Glomerular visceral epithelial cell (primary cell): ENCODE measurements around the gene NOC2L.

ENCODE experiments used
- DNase-seq: peaks from one replicate; pipeline ENCODE4 v3.0.0-alpha.2; 2016; ENCODE audit errors: extremely low spot score

The NOC2L gene

DNA sequence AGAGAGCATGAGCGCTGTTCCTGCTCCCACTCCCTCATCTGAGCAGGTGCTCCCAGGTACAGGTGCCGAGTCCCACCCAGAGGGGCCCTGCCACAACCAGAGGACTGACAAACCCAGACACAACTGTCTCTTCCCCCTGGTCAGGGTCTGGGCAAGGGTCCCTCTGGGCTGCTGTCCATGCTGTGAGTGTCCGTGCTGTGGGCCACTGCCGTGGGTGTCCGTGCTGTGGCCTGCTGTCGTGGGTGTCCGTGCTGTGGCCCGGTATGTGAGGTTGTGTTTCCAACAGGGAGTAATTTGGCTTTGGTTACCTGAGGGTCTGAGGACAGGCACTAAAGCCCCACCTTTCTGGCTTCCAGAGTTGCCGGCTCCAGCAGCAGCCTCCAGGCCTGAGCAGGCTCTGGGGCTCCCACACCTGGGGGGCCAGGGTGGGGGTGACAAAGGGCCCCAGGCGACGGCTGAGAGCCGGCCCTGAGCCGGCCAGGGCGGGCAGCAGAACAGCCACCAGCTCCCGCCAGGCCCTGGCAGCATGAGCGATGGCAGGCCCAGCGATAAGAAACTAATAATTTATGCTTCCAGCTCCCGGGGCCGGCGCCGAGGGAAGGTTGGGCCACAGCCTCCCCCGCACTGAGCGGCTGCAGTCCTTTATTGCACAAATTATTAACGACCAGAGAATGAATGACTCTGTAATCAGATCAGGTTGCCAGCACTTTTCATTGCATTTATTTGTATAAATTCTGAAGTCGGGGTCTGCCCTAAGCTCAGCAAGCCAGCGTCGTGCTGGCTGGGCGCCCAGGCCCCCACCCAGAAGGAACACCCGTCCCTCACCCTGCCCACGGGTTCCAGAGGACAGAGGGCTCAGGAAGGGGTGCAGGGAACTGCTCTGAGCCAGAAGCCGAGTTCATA is 42.6 kb downstream of the NOC2L start:
- DNase-seq, result no peak

DNA sequence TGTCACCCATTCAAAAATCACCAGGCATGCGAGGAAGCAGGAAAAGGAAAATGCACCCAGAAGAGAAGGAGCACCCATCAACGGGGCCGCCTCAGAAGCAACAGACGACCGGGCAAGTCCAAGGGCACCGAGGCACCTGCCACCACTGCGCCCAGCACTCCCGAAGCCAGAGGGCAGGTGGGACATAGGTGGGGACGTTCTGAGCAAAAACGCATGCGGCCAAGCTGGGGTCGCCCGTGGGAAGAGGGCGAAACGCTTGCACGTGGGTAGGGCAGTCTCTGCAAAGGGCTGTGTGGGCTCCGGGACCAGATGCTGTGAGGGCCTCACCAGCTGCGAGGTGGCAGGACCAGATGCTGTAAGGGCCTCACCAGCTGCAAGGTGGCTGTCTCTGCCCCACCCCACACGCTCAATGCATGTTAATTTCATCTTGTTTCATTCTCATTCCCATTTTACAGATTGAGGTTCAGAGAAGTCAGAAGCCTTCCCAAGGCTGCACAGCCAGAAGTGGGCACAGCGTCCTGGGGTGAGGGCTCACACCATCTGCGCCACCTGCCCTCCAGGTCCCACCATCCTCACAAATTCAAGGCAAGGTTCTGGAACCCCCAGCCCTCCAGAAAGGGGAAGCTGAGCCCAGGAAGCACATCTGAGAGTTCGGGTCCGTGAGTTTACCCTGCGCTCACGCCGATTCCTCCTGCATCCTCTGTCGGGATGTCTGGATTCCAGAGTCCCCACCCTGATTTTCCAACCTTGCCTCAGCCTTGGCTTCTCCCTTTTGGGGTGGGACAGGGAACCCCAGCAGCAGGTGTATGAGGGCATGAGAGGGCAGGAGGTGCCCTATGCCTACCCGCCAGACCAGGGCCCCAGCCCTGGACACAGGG is 43.5 kb downstream of the NOC2L start:
- DNase-seq, result no peak

DNA sequence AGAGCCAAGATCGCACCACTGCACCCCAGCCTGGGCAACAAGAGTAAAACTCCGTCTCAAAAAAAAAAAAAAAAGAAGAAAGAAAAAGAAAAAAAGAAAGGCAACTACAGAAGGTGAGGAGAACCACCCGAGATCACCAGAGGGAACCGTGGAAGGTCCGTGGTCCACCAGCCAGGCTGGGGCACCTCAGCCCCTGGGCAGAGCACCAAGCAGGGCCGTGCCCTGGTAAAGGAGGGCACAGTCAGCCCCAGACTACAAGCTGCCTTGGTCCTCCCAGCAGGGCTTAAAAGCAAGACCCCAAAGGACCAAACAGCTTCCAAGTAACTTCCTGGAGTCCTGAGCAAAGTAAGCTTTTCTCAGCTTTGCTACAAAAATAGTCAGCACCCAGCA is 44.2 kb downstream of the NOC2L start:
- DNase-seq, result no peak

DNA sequence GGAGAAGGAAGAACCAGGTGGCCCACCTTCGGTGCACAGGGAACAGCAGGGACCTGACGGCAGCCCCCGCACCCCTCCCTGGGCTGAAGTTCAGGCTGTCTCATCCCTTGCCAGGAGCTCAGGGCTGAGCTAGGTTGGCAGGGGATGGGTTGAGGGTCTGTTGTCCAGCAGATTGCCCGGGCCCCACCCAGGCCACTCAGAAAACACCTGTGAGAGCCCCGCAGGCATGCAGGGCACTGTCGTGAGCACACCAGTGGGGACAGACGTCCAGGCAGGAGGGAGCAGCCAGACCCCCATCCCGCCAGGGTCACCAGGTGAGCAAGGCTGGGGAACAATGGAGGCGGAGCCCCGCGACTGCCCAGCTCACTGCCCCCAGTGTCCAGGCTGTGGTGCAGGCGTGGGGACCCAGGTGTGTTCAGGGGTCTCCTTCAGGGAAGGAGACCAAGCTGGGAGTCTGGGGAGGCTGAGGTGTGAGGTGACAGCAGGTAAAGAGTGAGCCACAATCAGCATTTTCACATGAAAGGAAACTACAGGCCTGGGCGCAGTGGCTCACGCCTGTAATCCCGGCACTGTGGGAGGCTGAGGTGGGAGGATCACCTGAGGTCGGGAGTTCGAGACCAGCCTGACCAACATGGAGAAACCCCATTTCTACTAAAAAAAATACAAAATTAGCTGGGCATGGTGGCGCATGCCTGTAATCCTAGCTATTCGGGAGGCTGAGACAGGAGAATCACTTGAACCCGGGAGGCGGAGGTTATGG is 44.7 kb downstream of the NOC2L start:
- DNase-seq, result no peak

DNA sequence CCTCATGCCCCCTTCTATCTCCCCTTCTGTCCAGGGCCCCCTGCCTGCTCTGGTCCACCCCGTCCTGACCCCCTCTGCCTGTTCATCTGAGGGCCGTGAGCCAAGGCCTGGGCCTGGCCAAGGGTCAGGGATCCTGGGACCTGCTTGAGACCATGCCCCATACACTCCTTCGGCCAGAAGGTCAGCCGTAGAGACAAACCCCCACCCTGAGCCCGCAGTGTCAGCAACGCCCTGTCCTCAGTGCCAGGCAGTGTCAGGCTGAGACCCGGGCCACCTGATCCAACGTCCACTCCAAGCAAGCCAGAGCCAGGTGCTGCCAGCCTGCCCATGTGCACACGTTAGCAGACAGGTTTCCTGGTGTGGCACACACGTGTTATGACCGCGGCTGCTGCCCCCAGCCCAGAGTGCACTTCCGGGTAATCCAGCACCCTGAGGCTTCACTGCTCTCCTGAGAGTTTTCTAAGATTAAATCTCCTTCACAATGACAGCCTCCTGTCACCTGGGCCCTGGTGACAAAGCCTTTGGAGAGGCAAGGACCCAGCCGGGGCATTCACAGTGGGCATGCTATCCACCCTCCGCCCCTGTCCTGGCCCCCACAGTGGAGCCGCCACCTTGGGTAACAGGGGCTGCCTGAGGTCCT is 45.4 kb downstream of the NOC2L start:
- DNase-seq, result no peak

DNA sequence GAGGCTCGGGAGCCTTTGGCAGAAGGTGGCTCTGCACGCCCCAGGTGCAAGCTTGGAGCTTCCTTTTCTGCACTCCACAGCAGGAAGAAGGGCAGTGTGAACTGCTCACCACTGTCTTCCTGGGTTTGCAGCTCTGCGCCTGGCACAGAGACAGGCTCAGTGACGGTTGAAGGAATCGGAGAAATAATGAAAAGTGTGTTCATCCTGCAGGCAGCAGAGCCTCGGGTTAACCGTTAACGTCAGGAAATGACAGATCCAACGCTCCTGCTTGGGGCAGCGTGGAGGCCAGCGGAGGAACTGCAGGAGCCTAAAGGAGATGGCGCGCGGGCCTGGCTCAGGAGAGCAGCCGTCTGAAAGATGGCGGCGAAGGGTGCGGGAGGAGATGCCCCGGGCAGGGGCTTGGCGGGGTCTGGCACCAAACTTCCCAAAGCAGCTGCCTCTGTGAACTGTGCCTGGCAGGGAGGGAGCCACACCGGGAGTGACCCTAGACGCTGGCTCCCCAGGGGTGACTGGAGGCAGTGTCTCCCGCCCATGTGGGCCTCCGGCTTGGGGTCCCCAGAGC is 46.2 kb downstream of the NOC2L start:
- peak; percentile 48 for DNase-seq

DNA sequence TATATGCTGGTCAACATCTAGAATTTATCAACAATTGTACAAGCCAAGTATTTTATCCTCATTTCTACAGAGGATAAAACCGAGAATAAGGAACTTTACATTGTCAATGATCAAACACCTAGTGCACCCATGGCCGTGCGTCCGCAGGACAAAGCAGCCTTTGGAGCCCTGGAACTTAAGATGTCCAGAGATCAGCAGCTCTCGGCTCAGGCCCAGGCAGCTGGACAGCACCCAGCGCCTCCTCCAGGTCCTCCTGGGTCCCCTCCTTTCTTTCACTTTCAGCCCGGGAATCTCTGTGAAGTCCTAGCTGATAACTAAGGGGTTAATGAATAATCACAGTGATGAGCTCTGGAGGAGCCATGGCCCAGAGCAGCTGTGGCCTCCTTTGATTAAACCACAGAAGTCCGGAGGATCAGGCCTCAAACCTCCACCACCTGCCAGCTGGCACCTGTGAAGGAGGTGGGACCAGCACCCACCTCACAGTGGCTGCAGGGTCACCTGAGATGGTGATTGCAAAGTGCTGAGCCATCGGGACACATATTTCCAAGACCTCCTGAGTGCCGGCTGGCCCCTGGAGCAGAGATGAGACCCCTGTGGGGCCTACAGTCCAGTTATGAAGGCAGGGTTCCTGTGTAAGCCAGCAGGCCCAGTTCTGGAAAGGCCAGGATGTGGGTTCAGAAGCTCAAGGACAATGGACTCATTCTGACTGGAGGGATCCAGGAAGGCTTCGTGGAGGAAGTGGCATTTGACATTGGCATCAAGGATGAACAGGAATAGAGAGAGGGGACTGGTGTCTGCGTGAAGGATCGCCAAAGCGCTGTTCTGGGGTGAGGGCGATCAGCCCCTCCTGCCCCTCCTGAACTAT is 46.9 kb downstream of the NOC2L start:
- peak; percentile 75 for DNase-seq

DNA sequence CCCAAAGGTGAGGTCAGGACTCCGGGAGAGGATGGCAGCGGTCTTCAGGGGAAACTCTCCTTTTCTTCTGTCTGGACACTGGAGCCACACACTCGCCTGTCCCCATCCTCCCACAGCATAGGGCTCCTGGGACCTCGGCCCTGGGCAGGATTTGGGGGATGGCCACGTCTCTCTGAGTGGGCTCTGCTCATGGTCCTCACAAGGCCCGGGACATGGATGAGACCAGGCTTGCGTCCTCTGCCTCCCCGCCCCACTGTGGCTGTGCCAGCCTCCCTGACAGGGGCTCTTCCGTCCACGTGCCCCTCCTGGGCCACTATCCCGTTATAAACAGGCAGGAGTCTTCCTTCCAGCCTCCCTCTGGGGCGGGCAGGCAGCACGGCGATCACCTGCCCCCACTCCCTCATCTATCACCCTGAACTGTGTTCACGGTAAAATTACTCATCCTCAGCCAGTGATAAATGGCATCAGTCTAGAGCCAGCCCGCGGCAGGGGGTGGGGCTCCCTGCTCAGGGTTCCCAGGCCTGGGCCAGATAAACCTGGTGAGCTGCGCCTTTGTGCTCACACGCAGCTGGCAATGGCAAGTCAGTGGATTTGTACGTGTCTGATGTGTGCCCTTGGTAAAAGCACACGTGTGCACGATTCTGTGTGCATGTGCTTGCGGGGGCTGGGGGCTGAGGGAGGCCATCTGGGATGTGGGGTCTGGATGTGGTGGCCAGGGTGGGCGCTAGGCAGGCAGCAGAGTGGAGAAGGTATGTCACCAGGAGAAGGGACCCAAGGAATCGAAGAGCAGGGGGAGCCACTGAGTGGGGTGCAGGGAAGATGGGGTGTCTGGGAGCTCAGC is 48.0 kb downstream of the NOC2L start:
- peak; percentile 84 for DNase-seq

DNA sequence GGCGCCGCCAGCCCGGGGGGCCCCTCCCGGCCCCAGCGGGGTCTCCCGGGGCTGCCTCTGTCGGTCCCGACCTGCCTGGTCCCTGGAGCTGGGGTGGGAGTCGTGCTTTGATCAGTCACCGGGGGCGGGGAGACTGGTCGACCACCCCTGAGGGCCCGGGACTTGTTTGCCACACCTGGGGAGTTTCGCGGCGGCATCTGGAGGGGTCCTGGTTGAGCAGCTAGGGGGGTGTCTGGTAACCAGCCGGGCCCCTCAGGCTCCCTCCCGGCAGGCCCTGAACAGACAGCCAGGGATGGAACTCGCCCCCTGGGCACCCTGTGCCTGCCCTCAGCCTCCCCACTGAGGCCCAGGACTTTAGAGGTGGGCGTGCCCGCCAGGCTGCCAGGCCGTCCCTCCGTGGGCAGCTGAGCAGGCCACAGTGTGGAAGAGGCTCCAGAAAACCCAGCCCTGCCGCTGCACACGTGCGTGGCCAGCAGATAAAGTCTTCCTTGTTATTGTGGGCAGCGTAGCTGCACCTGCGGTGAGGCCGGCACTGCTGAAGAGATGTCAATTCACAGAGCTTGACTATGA is 48.7 kb downstream of the NOC2L start:
- DNase-seq, result peak; percentile 63

DNA sequence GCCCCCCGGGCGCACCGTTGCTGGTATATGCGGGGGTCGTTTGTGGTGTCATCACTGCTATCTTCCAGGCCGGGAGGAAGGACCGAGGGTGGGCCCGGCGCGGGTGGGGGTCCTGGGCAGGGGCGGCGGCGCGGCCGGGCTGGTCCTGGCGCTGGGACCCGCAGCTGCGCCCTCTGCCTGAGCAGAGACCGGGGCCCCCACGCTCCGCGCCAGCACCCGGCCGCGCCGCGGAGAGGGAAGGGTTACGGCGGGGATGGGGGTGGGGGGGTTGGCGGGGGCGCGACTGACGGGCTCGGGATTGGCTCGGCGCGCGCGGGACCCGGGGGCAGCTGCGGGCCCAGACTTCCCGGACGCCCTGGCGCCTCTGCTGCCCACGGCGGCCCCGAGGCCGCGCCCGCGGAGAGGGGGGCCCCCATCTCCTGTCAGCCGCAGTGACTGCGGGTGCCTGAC is 49.2 kb downstream of the NOC2L start:
- DNase-seq, result no peak

DNA sequence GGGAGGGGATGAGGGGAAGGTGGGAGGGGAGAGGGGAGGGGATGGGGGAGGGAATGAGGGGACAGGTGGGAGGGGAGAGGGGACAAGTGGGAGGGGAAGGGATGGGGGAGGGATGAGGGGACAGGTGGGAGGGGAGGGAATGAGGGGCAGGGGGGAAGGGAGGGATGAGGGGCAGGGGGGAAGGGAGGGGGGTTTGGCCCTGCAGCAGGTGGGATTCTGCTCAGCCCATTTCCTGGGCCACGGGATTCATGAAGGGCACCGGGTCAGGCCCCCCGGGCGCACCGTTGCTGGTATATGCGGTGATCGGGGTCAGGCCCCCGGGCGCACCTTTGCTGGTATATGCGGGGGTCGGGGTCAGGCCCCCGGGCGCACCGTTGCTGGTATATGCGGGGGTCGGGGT is 50.4 kb downstream of the NOC2L start:
- DNase-seq, result no peak

DNA sequence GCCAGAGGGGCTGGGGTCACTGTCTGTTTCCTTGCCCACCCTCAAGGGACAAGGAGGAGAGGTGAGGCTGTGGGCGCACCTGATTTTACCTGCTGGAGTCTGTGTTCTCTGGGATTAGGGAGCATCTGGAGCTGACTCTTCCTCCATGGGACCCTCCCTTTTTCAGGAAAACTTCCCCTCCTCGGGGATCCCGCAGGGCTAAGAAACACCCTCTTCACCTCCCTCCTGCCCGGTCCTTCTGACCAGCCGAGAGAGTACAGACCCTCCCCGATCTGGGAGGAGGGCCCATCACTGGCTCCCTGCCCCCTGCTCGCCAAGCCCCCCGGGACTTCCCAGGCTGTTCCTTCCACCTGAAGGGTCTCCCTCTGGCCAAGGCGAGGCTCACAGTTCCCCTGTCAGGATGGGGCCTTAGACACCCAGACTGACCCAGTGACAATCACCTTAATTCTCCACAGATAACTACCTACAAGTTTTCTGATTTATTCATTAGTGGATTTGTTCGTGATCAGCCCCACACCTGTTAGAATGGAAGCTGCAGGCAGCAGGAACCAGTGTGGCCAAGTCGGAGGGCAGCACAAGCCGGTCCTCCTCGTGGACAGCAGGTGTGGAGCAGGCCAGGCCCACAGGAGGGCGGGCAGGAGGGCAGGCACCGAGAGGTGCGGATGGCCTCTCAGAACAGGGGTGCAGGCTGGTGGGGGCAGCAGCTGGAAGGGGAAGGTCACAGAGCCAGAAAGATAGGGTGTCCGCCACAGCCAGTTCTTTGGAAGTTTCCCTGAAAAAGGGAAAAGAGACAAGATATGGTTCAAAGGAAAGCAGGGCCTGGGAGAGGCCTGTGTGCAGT is 51.2 kb downstream of the NOC2L start:
- DNase-seq, result no peak

DNA sequence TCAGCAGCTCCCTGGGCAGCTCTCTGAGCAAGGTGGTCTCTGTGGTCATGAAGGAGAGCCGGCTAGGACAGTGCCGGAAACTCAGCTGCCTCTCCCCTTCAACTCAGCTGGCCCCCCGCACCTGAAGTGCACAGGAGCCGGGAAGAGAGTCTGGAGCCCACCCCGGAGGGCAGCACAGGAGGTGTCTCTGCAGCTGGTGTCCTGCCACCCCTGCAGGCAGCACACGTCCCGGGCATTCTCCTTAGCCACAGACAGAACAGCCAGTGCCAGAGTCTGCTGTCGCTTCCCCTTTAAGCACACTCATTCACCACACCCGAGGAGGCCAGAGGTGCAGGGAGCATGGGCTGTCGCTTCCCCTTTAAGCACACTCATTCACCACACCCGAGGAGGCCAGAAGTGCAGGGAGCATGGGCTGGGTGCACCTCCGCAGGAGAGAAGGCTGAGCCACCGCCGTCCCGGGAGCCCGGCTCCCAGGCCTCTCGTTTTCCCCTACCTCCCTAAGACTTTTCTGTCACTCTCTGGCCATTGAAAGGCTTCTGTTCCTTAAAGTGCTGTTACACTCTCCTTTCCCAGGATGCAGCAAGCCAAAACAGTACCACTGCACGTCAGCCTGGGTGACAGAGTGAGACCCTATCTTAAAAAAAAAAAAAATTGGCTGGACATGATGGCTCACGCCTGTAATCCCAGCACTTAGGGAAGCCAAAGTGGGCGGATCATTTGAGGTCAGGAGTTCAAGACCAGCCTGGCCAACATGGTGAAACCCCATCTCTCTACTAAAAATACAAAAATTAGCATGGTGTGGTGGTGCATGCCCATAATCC is 52.2 kb downstream of the NOC2L start:
- peak; percentile 74 for DNase-seq

DNA sequence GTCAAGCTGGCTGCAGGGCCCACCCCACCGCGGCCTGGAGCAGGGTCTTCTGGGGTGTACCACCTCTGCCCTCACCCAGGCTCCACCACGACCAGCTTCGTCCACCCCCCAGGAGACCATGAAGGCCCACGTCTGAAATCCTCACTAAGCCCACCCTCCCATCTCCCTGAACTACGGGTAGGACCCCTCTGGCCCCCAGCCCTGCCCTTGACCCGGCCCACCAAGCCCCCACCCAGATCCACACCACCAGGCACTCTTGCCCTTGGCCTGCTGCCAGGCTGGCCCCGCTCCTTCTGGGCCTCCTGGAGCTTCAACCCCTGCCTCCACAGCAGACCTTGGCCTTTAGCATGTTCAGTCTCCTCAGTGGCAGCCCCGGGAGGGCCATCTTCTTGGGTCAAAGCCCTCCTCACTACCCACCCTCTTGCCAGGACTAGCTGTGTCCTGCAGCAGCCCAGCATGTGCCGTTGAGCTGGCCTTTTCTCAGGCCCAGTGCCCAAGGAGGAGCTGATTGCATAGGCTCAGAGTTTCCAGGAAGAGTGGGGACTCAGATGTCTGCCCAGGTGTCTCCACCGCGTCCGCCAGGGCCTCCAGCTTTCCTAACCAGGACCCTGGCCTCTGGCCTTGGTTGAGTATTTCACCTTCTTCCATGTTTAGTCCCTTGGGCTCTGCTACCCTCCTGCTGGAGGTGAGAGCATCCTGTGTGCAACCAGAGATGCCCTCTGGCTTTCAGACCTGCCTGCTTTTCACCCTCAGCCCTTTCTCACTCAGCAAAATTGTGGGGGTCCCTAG is 53.1 kb downstream of the NOC2L start:
- DNase-seq, result no peak

DNA sequence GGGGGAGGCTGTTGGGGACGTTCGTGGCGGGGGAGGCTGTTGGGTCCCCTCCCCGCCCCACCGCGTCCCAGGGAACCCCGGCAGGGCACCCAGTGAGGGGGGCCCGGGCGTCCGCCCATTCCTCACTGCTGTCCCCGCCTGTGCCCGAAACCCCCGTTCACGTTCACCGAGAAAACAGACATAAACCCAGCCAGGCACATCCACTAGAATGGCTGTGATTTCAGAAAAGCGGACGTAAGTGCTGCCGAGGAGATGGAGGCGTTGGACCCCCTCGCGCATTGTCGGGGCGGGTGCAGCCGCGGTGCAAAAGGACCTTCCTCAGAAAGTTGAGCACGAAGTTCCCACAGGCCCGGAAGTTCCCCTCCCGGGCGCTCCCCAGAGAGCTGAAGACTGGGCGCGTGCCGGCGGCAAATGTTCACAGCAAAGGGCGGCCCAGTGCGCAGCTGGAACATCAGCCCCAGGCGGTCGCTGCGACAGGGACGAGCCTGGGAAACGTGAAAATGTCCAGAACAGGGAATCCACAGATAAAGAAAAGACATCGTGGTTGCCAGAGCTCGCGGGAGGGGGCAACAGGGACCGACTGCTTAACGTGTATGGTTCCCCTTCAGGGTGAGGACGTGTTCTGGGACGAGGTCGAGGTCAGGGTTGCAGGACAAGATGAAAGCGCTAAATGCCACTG is 53.8 kb downstream of the NOC2L start:
- DNase-seq, result no peak
